Measurements from ENCODE around the gene SPSB1.

SPSB1 gene

GRCh38 chr1:9344426-9345200 lies 51.9 kb downstream of the SPSB1 start:
- DNase-seq (ENCODE audit: low read depth), result no peak
- H3K4me3 ChIP-seq (ENCODE audit: low read depth, low read length), result no peak overlapping the region
- TF ChIP-seq CTCF (conservative IDR thresholded peaks at IDR 0.05; ENCODE audit: low read depth, low read length), result no peak

GRCh38 chr1:9345471-9345870 lies 52.8 kb downstream of the SPSB1 start:
- no peak overlapping the region for H3K4me3 ChIP-seq (ENCODE audit: low read depth, low read length)
- DNase-seq (ENCODE audit: low read depth), result no peak
- TF ChIP-seq CTCF (conservative IDR thresholded peaks at IDR 0.05; ENCODE audit: low read depth, low read length), result no peak

GRCh38 chr1:9345922-9346321 lies 53.2 kb downstream of the SPSB1 start:
- no peak overlapping the region for H3K4me3 ChIP-seq (ENCODE audit: low read depth, low read length)
- TF ChIP-seq CTCF (conservative IDR thresholded peaks at IDR 0.05; ENCODE audit: low read depth, low read length), result no peak
- DNase-seq (ENCODE audit: low read depth), result no peak

GRCh38 chr1:9346566-9346965 lies 53.9 kb downstream of the SPSB1 start:
- DNase-seq (ENCODE audit: low read depth), result no peak
- H3K4me3 ChIP-seq (ENCODE audit: low read depth, low read length), result no peak overlapping the region
- TF ChIP-seq CTCF (conservative IDR thresholded peaks at IDR 0.05; ENCODE audit: low read depth, low read length), result no peak

- H3K4me3 ChIP-seq (ENCODE audit: low read depth, low read length), result no peak overlapping the region
- no peak for DNase-seq (ENCODE audit: low read depth)
- no peak for TF ChIP-seq CTCF (conservative IDR thresholded peaks at IDR 0.05; ENCODE audit: low read depth, low read length)
Observed at GRCh38 chr1:9347095-9347850, 54.6 kb downstream of the SPSB1 start.

- no peak for TF ChIP-seq CTCF (conservative IDR thresholded peaks at IDR 0.05; ENCODE audit: low read depth, low read length)
- no peak overlapping the region for H3K4me3 ChIP-seq (ENCODE audit: low read depth, low read length)
- no peak for DNase-seq (ENCODE audit: low read depth)
Observed at GRCh38 chr1:9349331-9349851, 56.7 kb downstream of the SPSB1 start.
